ENCODE data around the gene CARS1. TPM values are rescaled to one million over a fixed set of nuclear protein-coding genes. Genes with fewer than 3 reads are reported as not detected.
A peak's percentile ranks its signal among the peaks of the same experiment; 100 is the strongest.

Gene CARS1
- total and polyA plus RNA-seq, 2 of the 8 experiments (the other 6 are each of a cell fraction or from before 2014, with no cell fraction given): 44.1 to 100 TPM

DNA sequence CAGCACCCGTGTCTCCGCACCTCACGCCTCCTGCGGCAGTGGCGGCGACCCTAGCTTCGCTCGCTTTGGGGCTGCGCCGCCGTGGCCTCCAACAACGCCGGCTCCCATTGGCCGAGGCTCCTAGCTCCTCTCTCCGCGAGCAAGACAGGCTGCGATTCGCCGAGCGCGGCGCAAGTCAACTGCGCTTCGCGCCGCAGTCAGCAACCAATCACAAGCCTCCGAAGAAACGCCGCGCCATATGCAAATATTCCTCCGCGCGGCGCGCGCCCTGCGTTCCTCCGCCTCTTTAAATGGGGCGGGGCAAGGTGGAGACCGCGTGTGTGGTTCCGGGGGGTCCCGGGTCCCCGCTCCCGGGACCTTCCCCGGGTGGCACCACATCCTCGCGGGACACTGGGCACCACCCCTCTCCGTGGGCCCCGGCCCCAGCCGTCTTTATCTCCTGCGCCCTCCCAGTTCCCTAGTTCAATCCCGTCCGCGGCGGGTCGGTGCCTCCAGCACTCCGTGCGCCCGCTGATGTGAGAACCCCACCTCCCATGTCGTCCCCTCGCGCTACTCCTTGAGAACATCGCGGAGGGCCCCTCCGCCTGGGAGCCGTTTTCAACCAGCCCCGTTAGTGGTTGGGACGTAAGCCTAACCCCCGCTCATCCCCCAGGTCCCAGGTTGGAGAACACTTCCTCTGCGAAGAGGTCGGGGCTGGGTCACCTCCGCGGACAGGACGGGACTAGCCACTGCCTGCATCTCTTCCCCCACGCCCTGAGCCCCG lies 64.8 kb downstream of the CARS1 start, which contains the start of gene NAP1L4 (continued):
- TF ChIP-seq SRF (IDR thresholded peaks at IDR 0.05; ENCODE audit: low read depth, low read length) (no peak), TAF7 (optimal IDR thresholded peaks at IDR 0.05; ENCODE audit: borderline replicate concordance, low read depth, low read length) (peak; percentile 26), NANOG (IDR thresholded peaks at IDR 0.05; ENCODE audit: insufficient read depth, low read depth, low read length, poor library complexity, severe bottlenecking) (no peak), PHF8 (conservative IDR thresholded peaks at IDR 0.05; ENCODE audit: low read depth, low read length) (peak; percentile 89), KDM4A (IDR thresholded peaks at IDR 0.05; ENCODE audit: low read depth, low read length, severe bottlenecking) (peak; percentile 49), CBX5 (IDR thresholded peaks at IDR 0.05; ENCODE audit: low read depth, low read length) (no peak), TAF1 (IDR thresholded peaks at IDR 0.05; ENCODE audit: low read depth, low read length) (peak; percentile 70; the same call in 1 of the 2 replicates), ASH2L (IDR thresholded peaks at IDR 0.05; ENCODE audit: low read length) (peak; percentile 57), KDM1A (IDR thresholded peaks at IDR 0.05; ENCODE audit: borderline replicate concordance, low read length) (no peak), JUN (IDR thresholded peaks at IDR 0.05; ENCODE audit: low read depth, low read length) (no peak), BACH1 (IDR thresholded peaks at IDR 0.05; ENCODE audit: low read length) (no peak), RXRA (IDR thresholded peaks at IDR 0.05; ENCODE audit: insufficient read depth, low read depth, low read length) (no peak), KDM5A (IDR thresholded peaks at IDR 0.05; ENCODE audit: low read length) (0 out of 2 replicates have a peak, but pooled peaks have one; percentile 7), CHD1 (IDR thresholded peaks at IDR 0.05; ENCODE audit: low read depth, low read length) (no peak), CHD2 (IDR thresholded peaks at IDR 0.05; ENCODE audit: low read length) (peak; percentile 70; the same call in 1 of the 2 replicates)
- TF ChIP-seq, protein P1, sequence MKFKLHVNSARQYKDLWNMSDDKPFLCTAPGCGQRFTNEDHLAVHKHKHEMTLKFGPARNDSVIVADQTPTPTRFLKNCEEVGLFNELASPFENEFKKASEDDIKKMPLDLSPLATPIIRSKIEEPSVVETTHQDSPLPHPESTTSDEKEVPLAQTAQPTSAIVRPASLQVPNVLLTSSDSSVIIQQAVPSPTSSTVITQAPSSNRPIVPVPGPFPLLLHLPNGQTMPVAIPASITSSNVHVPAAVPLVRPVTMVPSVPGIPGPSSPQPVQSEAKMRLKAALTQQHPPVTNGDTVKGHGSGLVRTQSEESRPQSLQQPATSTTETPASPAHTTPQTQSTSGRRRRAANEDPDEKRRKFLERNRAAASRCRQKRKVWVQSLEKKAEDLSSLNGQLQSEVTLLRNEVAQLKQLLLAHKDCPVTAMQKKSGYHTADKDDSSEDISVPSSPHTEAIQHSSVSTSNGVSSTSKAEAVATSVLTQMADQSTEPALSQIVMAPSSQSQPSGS (IDR thresholded peaks at IDR 0.05; ENCODE audit: low read length): no peak
- TF ChIP-seq, protein P2, sequence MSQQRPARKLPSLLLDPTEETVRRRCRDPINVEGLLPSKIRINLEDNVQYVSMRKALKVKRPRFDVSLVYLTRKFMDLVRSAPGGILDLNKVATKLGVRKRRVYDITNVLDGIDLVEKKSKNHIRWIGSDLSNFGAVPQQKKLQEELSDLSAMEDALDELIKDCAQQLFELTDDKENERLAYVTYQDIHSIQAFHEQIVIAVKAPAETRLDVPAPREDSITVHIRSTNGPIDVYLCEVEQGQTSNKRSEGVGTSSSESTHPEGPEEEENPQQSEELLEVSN (IDR thresholded peaks at IDR 0.05): peak; percentile 61
- TF ChIP-seq, protein P3, sequence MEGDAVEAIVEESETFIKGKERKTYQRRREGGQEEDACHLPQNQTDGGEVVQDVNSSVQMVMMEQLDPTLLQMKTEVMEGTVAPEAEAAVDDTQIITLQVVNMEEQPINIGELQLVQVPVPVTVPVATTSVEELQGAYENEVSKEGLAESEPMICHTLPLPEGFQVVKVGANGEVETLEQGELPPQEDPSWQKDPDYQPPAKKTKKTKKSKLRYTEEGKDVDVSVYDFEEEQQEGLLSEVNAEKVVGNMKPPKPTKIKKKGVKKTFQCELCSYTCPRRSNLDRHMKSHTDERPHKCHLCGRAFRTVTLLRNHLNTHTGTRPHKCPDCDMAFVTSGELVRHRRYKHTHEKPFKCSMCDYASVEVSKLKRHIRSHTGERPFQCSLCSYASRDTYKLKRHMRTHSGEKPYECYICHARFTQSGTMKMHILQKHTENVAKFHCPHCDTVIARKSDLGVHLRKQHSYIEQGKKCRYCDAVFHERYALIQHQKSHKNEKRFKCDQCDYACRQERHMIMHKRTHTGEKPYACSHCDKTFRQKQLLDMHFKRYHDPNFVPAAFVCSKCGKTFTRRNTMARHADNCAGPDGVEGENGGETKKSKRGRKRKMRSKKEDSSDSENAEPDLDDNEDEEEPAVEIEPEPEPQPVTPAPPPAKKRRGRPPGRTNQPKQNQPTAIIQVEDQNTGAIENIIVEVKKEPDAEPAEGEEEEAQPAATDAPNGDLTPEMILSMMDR (IDR thresholded peaks at IDR 0.05; ENCODE audit: control extremely low read depth in 1 of 3, insufficient read depth in 1 of 3, low read depth in 1 of 3, low read length in 3 of 3): no peak; a peak in 1 of 4 replicates
